ENCODE measurements around the gene NDUFA13. TPM values are rescaled to one million over a fixed set of nuclear protein-coding genes. Genes with fewer than 3 reads are reported as not detected.

NDUFA13 gene
- total RNA-seq, 1 experiment from 2014 or later, result 339 TPM

DNA sequence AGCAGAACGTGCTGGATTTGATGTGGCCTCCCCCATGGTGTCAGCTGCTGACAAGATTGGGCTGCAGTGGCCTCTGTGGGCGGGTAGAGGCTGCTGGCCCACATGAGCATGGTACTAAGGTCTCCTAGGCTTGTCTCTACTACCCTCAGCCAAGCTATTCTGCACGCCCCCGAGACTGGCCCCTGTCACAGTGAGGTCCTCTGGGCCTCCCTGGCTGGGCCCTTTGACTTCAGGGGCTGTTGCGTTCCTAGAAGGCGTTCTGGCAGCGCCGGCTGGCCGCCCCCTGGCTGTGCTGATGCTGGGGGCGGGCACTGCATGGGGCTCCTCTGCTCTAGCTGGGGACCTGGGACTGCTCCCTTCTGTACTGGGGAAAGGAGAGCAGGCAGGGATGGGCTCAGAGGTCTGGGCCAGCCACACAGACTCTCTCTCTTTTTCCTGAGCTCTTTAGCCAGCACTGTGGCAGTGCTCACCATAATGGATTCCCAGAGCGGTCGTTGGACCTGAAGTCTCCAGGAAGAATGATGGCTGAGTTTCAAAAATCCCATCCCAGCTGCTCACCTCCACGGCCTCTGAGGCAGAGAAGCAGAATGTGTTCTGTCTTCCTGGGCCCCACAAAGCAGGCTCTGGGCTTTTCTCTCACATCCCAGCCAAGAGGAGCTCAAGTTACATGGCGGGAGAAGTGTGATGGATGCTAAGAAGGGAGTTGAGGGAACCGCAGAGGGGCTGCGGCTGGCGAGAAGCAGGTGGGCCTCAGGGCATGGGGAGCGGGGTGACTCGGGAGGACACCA, 33.0 kb upstream of the NDUFA13 start:
- Histone ChIP-seq H3K9me2 (ENCODE audit: insufficient read depth) (no peaks in the 10 kb centered on the region), H3K4me1 (ENCODE audit: control insufficient read depth in 1 of 2, insufficient read depth in 2 of 2, low read length in 2 of 2) (peaks cover under 1 to 15% of the 10 kb centered on the region in 2 experiments), H3K27ac (ENCODE audit: low read depth, low read length) (no peak overlapping the region), H3K9ac (ENCODE audit: low read length) (no peak overlapping the region), H3K27me3 (ENCODE audit: insufficient read depth, low read length) (no peaks in the 10 kb centered on the region), H3K4me3 (replicated peaks in 1 of 2; ENCODE audit: low read depth in 1 of 2, low read length in 2 of 2) (no peak overlapping the region), H3K9me3 (ENCODE audit: control insufficient read depth in 1 of 2, insufficient read depth in 1 of 2, low read depth in 1 of 2, low read length in 2 of 2) (no peaks in the 10 kb centered on the region), H2AFZ (ENCODE audit: low read depth, low read length, poor library complexity, severe bottlenecking) (no peak overlapping the region), H4K20me1 (ENCODE audit: insufficient read depth) (0 out of 2 replicates have a peak, but pooled peaks cover 4% of the 10 kb centered on the region), H3K4me2 (ENCODE audit: low read length) (no peak overlapping the region), H3K36me3 (ENCODE audit: control insufficient read depth in 1 of 2, insufficient read depth in 2 of 2, low read length in 2 of 2) (peaks cover 0 to 8% of the 10 kb centered on the region in 2 experiments; a peak in 1 of 4 replicates), H3K79me2 (ENCODE audit: insufficient read depth, low read length) (peaks cover 91% of the 10 kb centered on the region)
- RAD21 ChIA-PET (ENCODE audit: low non-redundant PET in 1 of 2, low total read pairs in 2 of 2, uncharacterized antibody in 2 of 2, unreplicated experiment in 2 of 2), result no interaction called here
- CTCF ChIA-PET, result interaction anchor here (0.6 kb wide), 1 partner anchor 1275 kb away, joined by 4 read pairs; no protein-coding TSS in a partner anchor
- no peak for ATAC-seq
- BruUV-seq (replicated peaks), result no TSS peak
- TF ChIP-seq, protein P1, sequence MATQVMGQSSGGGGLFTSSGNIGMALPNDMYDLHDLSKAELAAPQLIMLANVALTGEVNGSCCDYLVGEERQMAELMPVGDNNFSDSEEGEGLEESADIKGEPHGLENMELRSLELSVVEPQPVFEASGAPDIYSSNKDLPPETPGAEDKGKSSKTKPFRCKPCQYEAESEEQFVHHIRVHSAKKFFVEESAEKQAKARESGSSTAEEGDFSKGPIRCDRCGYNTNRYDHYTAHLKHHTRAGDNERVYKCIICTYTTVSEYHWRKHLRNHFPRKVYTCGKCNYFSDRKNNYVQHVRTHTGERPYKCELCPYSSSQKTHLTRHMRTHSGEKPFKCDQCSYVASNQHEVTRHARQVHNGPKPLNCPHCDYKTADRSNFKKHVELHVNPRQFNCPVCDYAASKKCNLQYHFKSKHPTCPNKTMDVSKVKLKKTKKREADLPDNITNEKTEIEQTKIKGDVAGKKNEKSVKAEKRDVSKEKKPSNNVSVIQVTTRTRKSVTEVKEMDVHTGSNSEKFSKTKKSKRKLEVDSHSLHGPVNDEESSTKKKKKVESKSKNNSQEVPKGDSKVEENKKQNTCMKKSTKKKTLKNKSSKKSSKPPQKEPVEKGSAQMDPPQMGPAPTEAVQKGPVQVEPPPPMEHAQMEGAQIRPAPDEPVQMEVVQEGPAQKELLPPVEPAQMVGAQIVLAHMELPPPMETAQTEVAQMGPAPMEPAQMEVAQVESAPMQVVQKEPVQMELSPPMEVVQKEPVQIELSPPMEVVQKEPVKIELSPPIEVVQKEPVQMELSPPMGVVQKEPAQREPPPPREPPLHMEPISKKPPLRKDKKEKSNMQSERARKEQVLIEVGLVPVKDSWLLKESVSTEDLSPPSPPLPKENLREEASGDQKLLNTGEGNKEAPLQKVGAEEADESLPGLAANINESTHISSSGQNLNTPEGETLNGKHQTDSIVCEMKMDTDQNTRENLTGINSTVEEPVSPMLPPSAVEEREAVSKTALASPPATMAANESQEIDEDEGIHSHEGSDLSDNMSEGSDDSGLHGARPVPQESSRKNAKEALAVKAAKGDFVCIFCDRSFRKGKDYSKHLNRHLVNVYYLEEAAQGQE (IDR thresholded peaks at IDR 0.05; ENCODE audit: low read depth), result no peak
- TF ChIP-seq EGR1 (IDR thresholded peaks at IDR 0.05; ENCODE audit: low read depth) (no peak), SRF (IDR thresholded peaks at IDR 0.05; ENCODE audit: low read depth) (no peak), ZBTB33 (IDR thresholded peaks at IDR 0.05; ENCODE audit: extremely low read depth, insufficient replicate concordance, low read length) (no peak)
- POLR2A ChIA-PET, result no interaction called here
- no peak for DNase-seq (ENCODE audit: low read depth, low spot score)
- intact Hi-C loops (cut with micrococcal nuclease), result no loop called here

All from HCT116 (cell line).